ENCODE data around the gene EP400.

EP400 gene

GRCh38 chr12:131918311-131919050 lies 31.3 kb upstream of the EP400 start:
- no peaks in the 10 kb centered on the region for H3K27me3 ChIP-seq (replicated peaks in 2 of 5; ENCODE audit: control insufficient read depth in 4 of 5, insufficient read depth in 5 of 5, low read length in 4 of 5)
- H3K4me1 ChIP-seq (ENCODE audit: control extremely low read depth in 1 of 4, control insufficient read depth in 4 of 4, insufficient read depth in 4 of 4, low read length in 3 of 4): no peaks in the 10 kb centered on the region
- H3K36me3 ChIP-seq (ENCODE audit: control insufficient read depth in 4 of 4, insufficient read depth in 4 of 4, low read length in 3 of 4): peaks cover 3 to 77% (median 52%) of the 10 kb centered on the region in 4 experiments
- WGBS (ENCODE audit: insufficient coverage): 100% methylated on average over 8 of the region's 20 CpGs
- H3K9me3 ChIP-seq (ENCODE audit: control extremely low read depth in 1 of 5, control insufficient read depth in 4 of 5, insufficient read depth in 2 of 5, low read depth in 1 of 5, low read length in 4 of 5): no peaks in the 10 kb centered on the region
- DNase-seq: no peak
- no peak overlapping the region for H3K4me3 ChIP-seq (ENCODE audit: control insufficient read depth in 1 of 7, extremely low read depth in 1 of 7, insufficient read depth in 4 of 7, low read depth in 2 of 7, low read length in 6 of 7)
- no peak overlapping the region for H3K27ac ChIP-seq (ENCODE audit: insufficient read depth in 1 of 2, low read depth in 1 of 2, low read length in 2 of 2, poor library complexity in 1 of 2, severe bottlenecking in 2 of 2)
- CTCF ChIA-PET: interaction anchor here (1.4 kb wide), 1 partner anchor 22 kb away, joined by 4 read pairs; no protein-coding TSS in a partner anchor
- POLR2A ChIA-PET: no interaction called here

DNA sequence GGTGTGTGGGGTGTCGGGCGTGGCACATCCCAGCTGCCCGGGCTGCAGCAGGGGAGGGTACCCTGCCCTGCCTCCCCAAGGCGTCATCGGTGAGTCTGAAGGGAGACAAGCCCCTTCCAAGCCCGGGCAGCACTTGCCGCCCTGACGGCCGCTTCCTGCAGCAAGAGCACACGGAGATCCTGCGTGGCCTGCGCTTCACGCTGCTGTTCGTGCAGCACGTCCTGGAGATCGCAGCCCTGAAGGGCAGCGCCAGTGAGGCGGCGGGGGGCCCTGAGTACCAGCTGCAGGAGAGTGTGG lies 30.7 kb upstream of the EP400 start:
- POLR2A ChIA-PET: no interaction called here
- 98% methylated on average over 19 of the region's 19 CpGs for WGBS (ENCODE audit: insufficient coverage)
- no peak for DNase-seq

DNA sequence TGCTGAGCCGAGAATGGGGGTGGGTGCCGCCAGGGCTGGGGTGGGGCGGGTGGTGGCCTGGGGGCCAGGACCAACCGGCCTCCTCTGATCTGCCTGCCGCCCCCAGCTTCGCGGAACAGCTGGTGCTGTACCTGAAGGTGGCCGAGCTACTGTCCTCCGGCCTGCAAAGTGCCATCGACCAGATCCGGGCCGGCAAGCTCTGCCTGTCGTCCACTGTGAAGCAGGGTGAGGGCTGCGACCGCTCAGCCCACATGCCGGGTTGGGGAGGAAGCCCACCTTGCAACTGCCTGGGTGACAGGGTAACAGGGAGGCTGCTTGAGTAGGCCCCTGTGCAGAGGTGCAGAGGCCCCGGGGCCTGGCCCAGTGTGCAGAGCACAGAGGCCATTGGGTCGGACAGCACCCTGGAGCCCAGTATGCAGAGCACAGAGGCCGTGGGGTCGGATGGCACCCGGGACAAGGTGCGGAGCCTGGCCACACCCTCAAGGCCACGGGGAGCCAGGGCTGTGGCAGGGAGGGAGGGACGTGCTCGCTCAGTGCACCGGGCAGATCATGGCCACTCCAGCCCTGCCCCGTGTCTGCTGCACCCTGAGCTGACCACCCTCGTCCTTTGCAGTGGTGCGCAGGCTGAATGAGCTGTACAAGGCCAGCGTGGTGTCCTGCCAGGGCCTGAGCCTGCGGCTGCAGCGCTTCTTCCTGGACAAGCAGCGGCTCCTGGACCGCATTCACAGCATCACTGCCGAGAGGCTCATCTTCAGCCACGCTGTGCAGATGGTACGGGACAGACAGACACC lies 30.2 kb upstream of the EP400 start:
- Histone ChIP-seq H3K9me3 (ENCODE audit: control extremely low read depth in 1 of 5, control insufficient read depth in 4 of 5, insufficient read depth in 2 of 5, low read depth in 1 of 5, low read length in 4 of 5) (no peaks in the 10 kb centered on the region), H3K27ac (ENCODE audit: insufficient read depth in 1 of 2, low read depth in 1 of 2, low read length in 2 of 2, poor library complexity in 1 of 2, severe bottlenecking in 2 of 2) (no peak overlapping the region), H3K4me1 (ENCODE audit: control extremely low read depth in 1 of 4, control insufficient read depth in 4 of 4, insufficient read depth in 4 of 4, low read length in 3 of 4) (peaks cover 0 to 6% (median under 1%) of the 10 kb centered on the region in 4 experiments), H3K4me3 (ENCODE audit: control insufficient read depth in 1 of 7, extremely low read depth in 1 of 7, insufficient read depth in 4 of 7, low read depth in 2 of 7, low read length in 6 of 7) (no peak overlapping the region), H3K36me3 (ENCODE audit: control insufficient read depth in 4 of 4, insufficient read depth in 4 of 4, low read length in 3 of 4) (peaks cover 3 to 67% (median 43%) of the 10 kb centered on the region in 4 experiments), H3K27me3 (replicated peaks in 2 of 5; ENCODE audit: control insufficient read depth in 4 of 5, insufficient read depth in 5 of 5, low read length in 4 of 5) (no peaks in the 10 kb centered on the region)
- ChIA-PET POLR2A (interaction anchor here (1.0 kb wide), 1 partner anchor 8 kb away, joined by 4 read pairs; no protein-coding TSS in a partner anchor), CTCF (interaction anchor here (1.0 kb wide), 1 partner anchor 27 kb away, joined by 3 read pairs; no protein-coding TSS in a partner anchor)
- WGBS (ENCODE audit: insufficient coverage): 96% methylated on average over 36 of the region's 37 CpGs
- DNase-seq: no peak

More for the DNA sequence above, 30.7 kb upstream of the EP400 start:
- H3K9me3 ChIP-seq (ENCODE audit: control extremely low read depth in 1 of 5, control insufficient read depth in 4 of 5, insufficient read depth in 2 of 5, low read depth in 1 of 5, low read length in 4 of 5): no peaks in the 10 kb centered on the region
- peaks cover 0 to under 1% (median 0%) of the 10 kb centered on the region in 4 experiments for H3K4me1 ChIP-seq (ENCODE audit: control extremely low read depth in 1 of 4, control insufficient read depth in 4 of 4, insufficient read depth in 4 of 4, low read length in 3 of 4)
- no peaks in the 10 kb centered on the region for H3K27me3 ChIP-seq (replicated peaks in 2 of 5; ENCODE audit: control insufficient read depth in 4 of 5, insufficient read depth in 5 of 5, low read length in 4 of 5)
- peaks cover 3 to 72% (median 49%) of the 10 kb centered on the region in 4 experiments for H3K36me3 ChIP-seq (ENCODE audit: control insufficient read depth in 4 of 4, insufficient read depth in 4 of 4, low read length in 3 of 4)
- CTCF ChIA-PET: interaction anchor here (1.0 kb wide), 1 partner anchor 28 kb away, joined by 3 read pairs; no protein-coding TSS in a partner anchor
- H3K4me3 ChIP-seq (ENCODE audit: control insufficient read depth in 1 of 7, extremely low read depth in 1 of 7, insufficient read depth in 4 of 7, low read depth in 2 of 7, low read length in 6 of 7): no peak overlapping the region
- no peak overlapping the region for H3K27ac ChIP-seq (ENCODE audit: insufficient read depth in 1 of 2, low read depth in 1 of 2, low read length in 2 of 2, poor library complexity in 1 of 2, severe bottlenecking in 2 of 2)

- no peak overlapping the region for H3K4me3 ChIP-seq (ENCODE audit: control insufficient read depth in 1 of 7, extremely low read depth in 1 of 7, insufficient read depth in 4 of 7, low read depth in 2 of 7, low read length in 6 of 7)
- ChIA-PET POLR2A (interaction anchor here (1.0 kb wide), 1 partner anchor 8 kb away, joined by 4 read pairs; no protein-coding TSS in a partner anchor), CTCF (no interaction called here)
- DNase-seq: no peak
- H3K9me3 ChIP-seq (ENCODE audit: control extremely low read depth in 1 of 5, control insufficient read depth in 4 of 5, insufficient read depth in 2 of 5, low read depth in 1 of 5, low read length in 4 of 5): no peaks in the 10 kb centered on the region
- H3K4me1 ChIP-seq (ENCODE audit: control extremely low read depth in 1 of 4, control insufficient read depth in 4 of 4, insufficient read depth in 4 of 4, low read length in 3 of 4): peaks cover 0 to 11% (median 1%) of the 10 kb centered on the region in 4 experiments
- no peak overlapping the region for H3K27ac ChIP-seq (ENCODE audit: insufficient read depth in 1 of 2, low read depth in 1 of 2, low read length in 2 of 2, poor library complexity in 1 of 2, severe bottlenecking in 2 of 2)
- H3K27me3 ChIP-seq (replicated peaks in 2 of 5; ENCODE audit: control insufficient read depth in 4 of 5, insufficient read depth in 5 of 5, low read length in 4 of 5): no peaks in the 10 kb centered on the region
- H3K36me3 ChIP-seq (ENCODE audit: control insufficient read depth in 4 of 4, insufficient read depth in 4 of 4, low read length in 3 of 4): peaks cover 3 to 61% (median 38%) of the 10 kb centered on the region in 4 experiments
- WGBS (ENCODE audit: insufficient coverage): 97% methylated on average over 14 of the region's 14 CpGs
These were observed 29.6 kb upstream of the EP400 start for GRCh38 chr12:131920157-131920508.

DNA sequence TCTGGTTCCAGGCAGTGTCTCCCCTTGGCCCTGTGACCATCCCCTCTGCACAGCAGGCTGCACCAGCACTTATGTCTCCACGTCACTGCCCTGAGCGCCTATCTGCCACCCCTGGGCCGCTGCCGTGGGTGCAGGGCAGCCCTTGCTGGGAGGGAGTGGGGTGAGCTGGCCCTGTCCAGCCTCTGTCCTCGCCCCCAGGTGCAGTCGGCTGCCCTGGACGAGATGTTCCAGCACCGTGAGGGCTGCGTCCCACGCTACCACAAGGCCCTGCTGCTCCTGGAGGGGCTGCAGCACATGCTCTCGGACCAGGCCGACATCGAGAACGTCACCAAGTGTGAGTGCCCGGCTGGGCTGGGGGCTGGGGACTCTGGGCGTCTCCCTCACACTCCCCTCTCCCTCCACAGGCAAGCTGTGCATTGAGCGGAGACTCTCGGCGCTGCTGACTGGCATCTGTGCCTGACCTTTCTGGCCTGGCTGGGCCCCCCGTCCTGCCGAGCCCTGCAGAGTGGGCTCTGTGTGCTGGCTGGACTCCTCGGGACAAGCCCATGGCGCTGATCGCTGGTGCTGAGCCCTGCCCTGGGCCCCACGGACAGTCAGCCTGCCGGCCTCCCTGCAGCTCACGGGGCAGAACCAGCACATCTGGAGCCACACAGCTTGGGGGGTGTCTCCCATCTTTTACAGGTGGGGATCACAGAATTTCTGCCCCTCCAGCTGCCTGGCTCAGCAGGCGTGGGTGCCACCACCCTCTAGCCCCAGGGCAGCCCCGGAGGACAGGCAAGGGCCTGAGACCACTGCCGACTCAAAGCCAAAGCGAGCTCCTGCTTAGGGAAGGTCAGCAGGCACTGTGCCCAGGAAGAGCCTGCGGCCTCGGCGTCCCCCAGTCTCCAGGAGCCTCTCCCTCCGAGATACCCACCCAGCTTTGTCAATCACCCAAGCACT lies 28.6 kb upstream of the EP400 start:
- POLR2A ChIA-PET: interaction anchor here (0.8 kb wide), 1 partner anchor 22 kb away, joined by 3 read pairs; no protein-coding TSS in a partner anchor

GRCh38 chr12:131921866-131922769 lies 27.6 kb upstream of the EP400 start:
- Histone ChIP-seq H3K9me3 (ENCODE audit: control extremely low read depth in 1 of 5, control insufficient read depth in 4 of 5, insufficient read depth in 2 of 5, low read depth in 1 of 5, low read length in 4 of 5) (no peaks in the 10 kb centered on the region), H3K36me3 (ENCODE audit: control insufficient read depth in 4 of 4, insufficient read depth in 4 of 4, low read length in 3 of 4) (peaks cover 0 to 45% (median 28%) of the 10 kb centered on the region in 4 experiments), H3K27ac (ENCODE audit: insufficient read depth in 1 of 2, low read depth in 1 of 2, low read length in 2 of 2, poor library complexity in 1 of 2, severe bottlenecking in 2 of 2) (no peak overlapping the region), H3K27me3 (replicated peaks in 2 of 5; ENCODE audit: control insufficient read depth in 4 of 5, insufficient read depth in 5 of 5, low read length in 4 of 5) (no peaks in the 10 kb centered on the region), H3K4me3 (ENCODE audit: control insufficient read depth in 1 of 7, extremely low read depth in 1 of 7, insufficient read depth in 4 of 7, low read depth in 2 of 7, low read length in 6 of 7) (no peak overlapping the region), H3K4me1 (ENCODE audit: control extremely low read depth in 1 of 4, control insufficient read depth in 4 of 4, insufficient read depth in 4 of 4, low read length in 3 of 4) (peaks cover 0 to 11% (median 1%) of the 10 kb centered on the region in 4 experiments)
- ChIA-PET CTCF (no interaction called here), POLR2A (no interaction called here)
- WGBS (ENCODE audit: insufficient coverage): 96% methylated on average over 22 of the region's 29 CpGs
- no peak for DNase-seq

More for the DNA sequence above, 28.6 kb upstream of the EP400 start:
- DNase-seq: no peak
- 96% methylated on average over 35 of the region's 35 CpGs for WGBS (ENCODE audit: insufficient coverage)
- Histone ChIP-seq H3K27me3 (replicated peaks in 2 of 5; ENCODE audit: control insufficient read depth in 4 of 5, insufficient read depth in 5 of 5, low read length in 4 of 5) (no peaks in the 10 kb centered on the region), H3K9me3 (ENCODE audit: control extremely low read depth in 1 of 5, control insufficient read depth in 4 of 5, insufficient read depth in 2 of 5, low read depth in 1 of 5, low read length in 4 of 5) (no peaks in the 10 kb centered on the region), H3K36me3 (ENCODE audit: control insufficient read depth in 4 of 4, insufficient read depth in 4 of 4, low read length in 3 of 4) (peaks cover 1 to 51% (median 31%) of the 10 kb centered on the region in 4 experiments), H3K27ac (ENCODE audit: insufficient read depth in 1 of 2, low read depth in 1 of 2, low read length in 2 of 2, poor library complexity in 1 of 2, severe bottlenecking in 2 of 2) (no peak overlapping the region), H3K4me1 (ENCODE audit: control extremely low read depth in 1 of 4, control insufficient read depth in 4 of 4, insufficient read depth in 4 of 4, low read length in 3 of 4) (peaks cover 0 to 11% (median 1%) of the 10 kb centered on the region in 4 experiments), H3K4me3 (ENCODE audit: control insufficient read depth in 1 of 7, extremely low read depth in 1 of 7, insufficient read depth in 4 of 7, low read depth in 2 of 7, low read length in 6 of 7) (no peak overlapping the region)
- CTCF ChIA-PET: no interaction called here

Measured in common myeloid progenitor, CD34-positive (primary cell).